ENCODE results near the gene GDPD3.
"Not testable (repeated sequence)": the region's sequence is repeated elsewhere in the genome, so short reads cannot be mapped to it uniquely, and the experiment has no call there.

GDPD3 gene

GRCh38 chr16:30124985-30125379 lies 11.6 kb upstream of the GDPD3 start:
- no peak for DNase-seq (ENCODE audit: low read depth in 4 of 4, low spot score in 1 of 4)

- DNase-seq (ENCODE audit: low read depth in 4 of 4, low spot score in 1 of 4): no peak
Measured at GRCh38 chr16:30122604-30123160, 9.3 kb upstream of the GDPD3 start.

GRCh38 chr16:30121741-30122571 lies 8.6 kb upstream of the GDPD3 start:
- no peak for DNase-seq (ENCODE audit: low read depth in 4 of 4, low spot score in 1 of 4)

- no peak for DNase-seq (ENCODE audit: low read depth in 4 of 4, low spot score in 1 of 4)
Measured at GRCh38 chr16:30120340-30121105, 7.2 kb upstream of the GDPD3 start.

GRCh38 chr16:30119428-30119827 lies 6.1 kb upstream of the GDPD3 start:
- no peak for DNase-seq (ENCODE audit: low read depth in 4 of 4, low spot score in 1 of 4)

GRCh38 chr16:30117768-30118167 lies 4.4 kb upstream of the GDPD3 start:
- no peak for DNase-seq (ENCODE audit: low read depth in 4 of 4, low spot score in 1 of 4)

- DNase-seq (ENCODE audit: low read depth in 4 of 4, low spot score in 1 of 4): no peak
Measured at GRCh38 chr16:30116291-30117207, 3.2 kb upstream of the GDPD3 start.

- DNase-seq (ENCODE audit: low read depth in 4 of 4, low spot score in 1 of 4): no peak
Measured at GRCh38 chr16:30115238-30115637, 1.9 kb upstream of the GDPD3 start.

- DNase-seq (ENCODE audit: low read depth in 4 of 4, low spot score in 1 of 4): not testable (repeated sequence)
Measured at GRCh38 chr16:30114833-30115232, 1.5 kb upstream of the GDPD3 start.

- DNase-seq (ENCODE audit: low read depth in 4 of 4, low spot score in 1 of 4): no peak
Measured at GRCh38 chr16:30114411-30114810, 1.1 kb upstream of the GDPD3 start.

GRCh38 chr16:30113711-30114333 lies 485 bp upstream of the GDPD3 start:
- no peak for DNase-seq (ENCODE audit: low read depth in 4 of 4, low spot score in 1 of 4)

- DNase-seq (ENCODE audit: low read depth in 4 of 4, low spot score in 1 of 4): peak; percentile 51 to 62 (median 55)
Measured at GRCh38 chr16:30112197-30113030, 923 bp downstream of the GDPD3 start.

GRCh38 chr16:30110661-30111060 lies 2.7 kb downstream of the GDPD3 start:
- no peak for DNase-seq (ENCODE audit: low read depth in 4 of 4, low spot score in 1 of 4)

GRCh38 chr16:30108059-30108850 lies 5.1 kb downstream of the GDPD3 start:
- no peak for DNase-seq (ENCODE audit: low read depth in 4 of 4, low spot score in 1 of 4)

GRCh38 chr16:30104492-30104891 lies 8.8 kb downstream of the GDPD3 start:
- no peak for DNase-seq (ENCODE audit: low read depth in 4 of 4, low spot score in 1 of 4)

- no peak for DNase-seq (ENCODE audit: low read depth in 4 of 4, low spot score in 1 of 4)
Measured at GRCh38 chr16:30104090-30104489, 9.2 kb downstream of the GDPD3 start.

GRCh38 chr16:30096862-30097563 lies 16.3 kb downstream of the GDPD3 start:
- DNase-seq (ENCODE audit: low read depth in 4 of 4, low spot score in 1 of 4): no peak
